Measurements from ENCODE around the gene IRAK3.

- TF ChIP-seq, protein P1, sequence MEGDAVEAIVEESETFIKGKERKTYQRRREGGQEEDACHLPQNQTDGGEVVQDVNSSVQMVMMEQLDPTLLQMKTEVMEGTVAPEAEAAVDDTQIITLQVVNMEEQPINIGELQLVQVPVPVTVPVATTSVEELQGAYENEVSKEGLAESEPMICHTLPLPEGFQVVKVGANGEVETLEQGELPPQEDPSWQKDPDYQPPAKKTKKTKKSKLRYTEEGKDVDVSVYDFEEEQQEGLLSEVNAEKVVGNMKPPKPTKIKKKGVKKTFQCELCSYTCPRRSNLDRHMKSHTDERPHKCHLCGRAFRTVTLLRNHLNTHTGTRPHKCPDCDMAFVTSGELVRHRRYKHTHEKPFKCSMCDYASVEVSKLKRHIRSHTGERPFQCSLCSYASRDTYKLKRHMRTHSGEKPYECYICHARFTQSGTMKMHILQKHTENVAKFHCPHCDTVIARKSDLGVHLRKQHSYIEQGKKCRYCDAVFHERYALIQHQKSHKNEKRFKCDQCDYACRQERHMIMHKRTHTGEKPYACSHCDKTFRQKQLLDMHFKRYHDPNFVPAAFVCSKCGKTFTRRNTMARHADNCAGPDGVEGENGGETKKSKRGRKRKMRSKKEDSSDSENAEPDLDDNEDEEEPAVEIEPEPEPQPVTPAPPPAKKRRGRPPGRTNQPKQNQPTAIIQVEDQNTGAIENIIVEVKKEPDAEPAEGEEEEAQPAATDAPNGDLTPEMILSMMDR (conservative IDR thresholded peaks at IDR 0.05), result no peak
- TF ChIP-seq EZH2 (IDR thresholded peaks at IDR 0.05; ENCODE audit: low read depth), result no peak
These were observed 11.0 kb downstream of the IRAK3 start for GRCh38 chr12:66199831-66200509.
